NCI-H69 (cell line): ENCODE data around the gene TANGO2.
"Not testable (repeated sequence)": the region's sequence is repeated elsewhere in the genome, so short reads cannot be mapped to it uniquely, and the experiment has no call there.

Experiments
- DNase-seq: peaks from one replicate; lab custom pipeline; 2025; lab: John Stamatoyannopoulos, UW

TANGO2 gene

DNA sequence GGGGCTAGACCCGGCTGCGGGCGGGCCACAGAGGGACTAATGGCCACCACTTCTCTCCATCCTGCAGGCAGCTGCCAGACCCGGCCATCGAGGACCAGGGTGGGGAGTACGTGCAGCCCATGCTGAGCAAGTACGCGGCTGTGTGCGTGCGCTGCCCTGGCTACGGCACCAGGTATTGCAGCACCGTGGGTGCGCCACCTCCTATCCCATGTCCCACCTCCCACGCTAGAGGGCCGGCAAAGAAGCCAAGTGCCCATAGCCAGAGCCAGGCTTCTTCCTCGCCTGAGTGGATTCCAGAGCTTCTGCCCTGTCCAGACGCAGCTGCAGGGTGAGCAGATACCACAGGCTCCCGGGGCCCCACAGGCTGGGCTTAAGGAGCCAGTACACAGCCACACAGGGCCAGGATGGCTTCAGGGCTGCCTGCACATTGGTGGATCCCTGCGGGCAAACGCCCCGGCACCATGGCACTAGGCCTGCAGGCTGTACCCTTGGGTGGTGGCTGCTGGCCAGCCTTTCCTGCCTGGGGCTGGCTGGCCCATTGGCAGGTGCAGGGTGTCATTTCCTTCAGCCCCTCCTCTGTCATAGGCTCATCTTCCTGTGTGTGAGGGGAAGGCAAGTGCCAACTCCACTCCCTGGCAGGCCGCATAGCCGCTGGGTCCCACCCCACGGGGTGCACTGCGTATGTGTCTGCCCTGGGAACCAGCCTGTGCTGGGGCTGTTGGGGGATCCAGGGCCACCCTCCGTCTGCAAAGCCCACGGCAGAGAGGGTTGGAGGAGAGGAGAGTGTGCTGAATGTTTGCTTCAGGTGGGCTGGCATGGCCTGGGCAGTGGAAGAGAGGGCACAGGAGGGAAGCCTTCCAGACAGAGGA, 42.6 kb downstream of the TANGO2 start:
- no peak for DNase-seq

DNA sequence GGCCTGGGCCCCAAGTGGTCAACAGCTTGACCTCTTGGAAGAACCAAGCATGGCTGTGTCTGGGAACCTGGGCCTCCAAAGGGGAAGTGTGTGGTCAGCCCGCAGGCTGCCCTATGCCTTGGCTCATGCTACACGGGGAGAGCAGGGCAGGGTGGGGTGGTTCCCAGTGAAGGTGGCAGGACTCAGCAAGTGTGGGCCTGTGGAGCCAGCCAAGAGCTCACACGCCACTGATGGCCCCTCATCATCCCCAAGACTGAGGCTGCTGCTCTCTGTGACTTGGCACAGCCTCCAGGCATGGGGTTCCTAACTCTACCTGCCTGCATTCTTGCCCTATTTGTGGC, 43.2 kb downstream of the TANGO2 start:
- DNase-seq, result no peak

DNA sequence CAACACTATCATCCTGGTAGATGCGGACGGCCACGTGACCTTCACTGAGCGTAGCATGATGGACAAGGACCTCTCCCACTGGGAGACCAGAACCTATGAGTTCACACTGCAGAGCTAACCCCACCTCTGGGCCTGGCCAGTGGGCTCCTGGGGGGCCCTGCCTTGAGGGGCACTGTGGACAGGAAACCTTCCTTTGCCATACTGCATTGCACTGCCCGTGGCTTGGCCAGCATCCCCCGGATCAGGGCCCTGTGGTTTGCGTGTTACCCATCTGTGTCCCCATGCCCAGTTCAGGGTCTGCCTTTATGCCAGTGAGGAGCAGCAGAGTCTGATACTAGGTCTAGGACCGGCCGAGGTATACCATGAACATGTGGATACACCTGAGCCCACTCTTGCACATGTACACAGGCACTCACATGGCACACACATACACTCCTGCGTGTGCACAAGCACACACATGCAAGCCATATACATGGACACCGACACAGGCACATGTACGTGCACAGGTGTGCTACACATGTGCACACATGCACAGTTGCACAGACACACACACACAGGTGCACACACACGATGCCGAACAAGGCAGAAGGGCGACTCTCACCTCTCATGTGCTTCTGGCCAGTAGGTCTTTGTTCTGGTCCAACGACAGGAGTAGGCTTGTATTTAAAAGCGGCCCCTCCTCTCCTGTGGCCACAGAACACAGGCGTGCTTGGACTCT, 43.8 kb downstream of the TANGO2 start:
- no peak for DNase-seq

DNA sequence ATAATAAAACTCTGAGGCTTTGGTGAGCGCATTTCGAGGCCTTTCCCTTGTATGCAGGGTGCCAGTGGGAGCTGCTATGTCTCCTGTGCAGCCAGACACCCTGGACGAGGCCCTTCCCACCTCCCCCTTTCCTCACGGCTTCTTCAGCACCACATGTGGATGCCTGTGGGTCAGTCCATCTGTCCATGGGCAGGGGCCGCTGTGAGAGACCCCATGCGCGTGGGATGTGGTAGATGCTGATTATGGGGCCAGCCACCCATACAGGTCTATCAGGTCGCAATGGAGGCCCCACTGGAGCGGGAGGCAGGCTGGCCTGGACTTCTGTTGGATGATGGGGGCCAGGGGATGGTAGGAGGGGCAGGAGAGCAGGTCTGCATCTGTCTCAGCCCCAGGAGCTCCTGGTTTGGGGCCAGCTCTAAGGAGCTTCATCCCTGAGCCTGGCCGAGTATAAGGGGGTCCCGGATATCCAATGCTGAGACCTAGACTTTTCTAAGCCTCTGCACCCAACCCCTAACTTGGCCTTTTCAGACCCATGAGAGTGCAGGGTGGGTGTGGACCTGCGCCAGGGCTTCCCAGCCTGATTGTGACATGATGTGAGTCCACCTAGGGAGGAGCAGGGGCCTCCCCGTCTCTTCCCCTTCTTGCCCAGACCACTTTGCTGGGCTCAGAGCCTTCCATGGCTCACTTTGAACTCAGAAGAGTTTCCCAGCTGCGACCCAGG, 45.1 kb downstream of the TANGO2 start:
- DNase-seq, result no peak

DNA sequence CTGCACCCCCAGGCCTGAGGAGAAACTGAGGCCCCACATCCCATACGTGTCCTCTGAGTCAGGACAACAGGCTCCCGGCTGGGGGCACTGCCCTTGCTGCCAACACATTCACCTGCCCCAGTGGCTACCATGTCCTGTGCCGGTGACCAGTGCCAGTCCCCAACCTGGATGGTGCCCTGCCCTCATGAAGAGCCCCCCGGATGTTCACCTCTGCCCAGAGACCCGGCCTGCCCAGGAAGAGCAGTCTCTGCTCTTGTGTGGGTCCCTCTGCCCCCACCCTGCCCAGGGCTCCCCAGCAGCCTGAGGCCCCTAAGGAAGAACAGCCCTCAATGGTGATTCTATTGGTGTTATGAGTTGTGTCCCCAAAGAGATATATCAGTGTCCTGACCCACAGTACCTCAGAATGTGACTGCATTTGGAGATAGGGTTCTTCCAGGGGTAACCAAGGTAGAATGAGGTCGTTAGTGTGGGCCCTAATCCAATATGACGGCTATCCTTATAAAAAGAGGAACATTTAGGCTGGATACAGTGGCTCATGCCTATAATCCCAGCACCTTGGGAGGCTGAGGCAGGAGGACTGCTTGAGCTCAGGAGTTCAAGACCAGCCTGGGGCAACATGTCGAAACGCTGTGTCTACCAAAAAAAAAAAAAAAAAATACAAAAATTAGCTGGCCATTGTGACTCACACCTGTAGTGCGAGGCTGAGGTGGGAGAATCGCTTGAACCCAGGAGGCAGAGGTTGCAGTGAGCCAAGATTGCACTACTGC, 45.9 kb downstream of the TANGO2 start:
- no peak for DNase-seq

DNA sequence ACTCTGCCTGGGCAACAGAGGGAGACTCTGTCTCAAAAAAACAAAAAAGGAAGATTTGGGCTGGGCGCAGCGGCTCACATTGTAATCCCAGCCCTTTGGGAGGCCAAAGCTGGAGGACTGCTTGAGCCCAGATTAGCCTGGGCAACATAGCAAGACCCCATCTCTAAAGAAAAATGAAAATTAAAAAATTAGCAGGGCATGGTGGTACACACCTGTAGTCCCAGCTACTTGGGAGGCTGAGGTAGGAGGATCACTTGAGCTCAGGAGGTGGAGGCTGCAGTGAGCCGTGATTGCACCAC, 46.4 kb downstream of the TANGO2 start:
- not testable (repeated sequence) for DNase-seq

DNA sequence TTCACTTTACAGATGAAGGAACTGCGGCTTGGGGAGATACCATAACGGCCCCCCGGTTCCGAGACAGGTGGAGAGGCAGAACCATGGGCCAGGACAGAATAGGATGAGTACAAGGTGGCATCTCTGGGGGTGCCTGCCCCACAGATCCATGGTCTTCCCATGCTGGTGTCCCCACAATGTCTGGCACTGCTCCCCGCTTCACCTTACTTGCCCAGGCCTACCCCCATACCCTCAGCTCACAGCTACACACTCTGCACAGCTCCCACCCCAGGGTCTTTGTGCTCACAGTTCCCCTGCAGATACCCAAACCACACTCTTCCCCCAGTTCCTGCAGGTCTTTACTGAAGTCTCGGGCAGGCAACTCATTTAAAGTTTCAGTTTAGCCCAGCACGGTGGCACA, 47.7 kb downstream of the TANGO2 start:
- no peak for DNase-seq

DNA sequence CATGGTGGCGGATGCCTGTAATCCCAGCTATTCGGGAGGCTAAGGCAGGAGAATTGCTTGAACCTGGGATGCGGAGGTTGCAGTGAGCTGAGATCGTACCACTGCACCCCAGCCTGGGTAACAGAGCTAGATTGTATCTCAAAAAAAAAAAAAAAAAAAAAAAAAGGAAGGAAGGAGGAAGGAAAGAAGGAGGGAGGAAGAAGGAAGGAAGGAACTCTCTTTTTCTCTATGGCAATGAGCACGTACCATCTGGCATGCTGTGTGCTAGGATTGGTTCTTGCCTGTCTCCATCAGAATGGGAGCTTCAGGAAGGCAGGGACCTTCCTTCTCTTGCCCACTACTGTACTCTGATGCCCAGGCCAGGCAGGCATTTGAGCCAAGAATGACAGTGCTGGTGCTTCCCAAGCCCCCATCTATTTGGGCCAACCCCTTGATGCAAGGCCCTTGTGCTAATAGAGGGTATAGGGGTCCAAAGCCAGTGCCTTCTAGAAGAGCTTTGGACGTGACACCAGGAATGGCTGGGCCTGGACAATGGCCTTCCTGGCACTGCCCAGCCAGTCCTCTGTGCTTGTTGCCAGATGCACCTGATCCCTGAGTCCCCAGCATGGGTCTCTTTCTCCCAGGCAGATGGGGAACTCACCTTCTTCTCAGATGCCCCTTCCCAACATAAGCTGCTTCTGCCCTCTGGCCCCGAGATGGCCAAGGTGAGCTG, 48.6 kb downstream of the TANGO2 start:
- DNase-seq, result no peak

DNA sequence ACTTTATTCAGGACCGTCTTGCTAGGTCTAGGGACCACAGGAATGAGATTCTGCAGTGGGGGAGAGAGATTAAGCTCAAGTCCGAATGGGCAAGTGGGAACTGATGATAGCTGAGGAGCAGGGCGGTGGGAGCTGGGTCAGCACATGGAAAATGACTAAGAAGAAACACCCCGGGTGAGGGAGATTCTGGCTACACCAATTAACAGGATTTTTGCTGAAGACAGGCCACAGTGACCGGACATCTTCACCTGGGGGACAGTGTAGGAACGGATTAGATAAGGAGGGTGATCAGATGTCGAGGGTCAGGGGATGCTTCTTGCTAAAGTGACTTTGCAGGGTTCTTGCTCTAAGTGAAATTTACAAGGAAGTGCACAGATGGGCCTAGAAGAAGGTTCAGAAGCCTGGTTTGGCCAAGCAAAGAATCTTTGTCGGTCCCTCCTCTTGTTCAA, 50.6 kb downstream of the TANGO2 start:
- no peak for DNase-seq

DNA sequence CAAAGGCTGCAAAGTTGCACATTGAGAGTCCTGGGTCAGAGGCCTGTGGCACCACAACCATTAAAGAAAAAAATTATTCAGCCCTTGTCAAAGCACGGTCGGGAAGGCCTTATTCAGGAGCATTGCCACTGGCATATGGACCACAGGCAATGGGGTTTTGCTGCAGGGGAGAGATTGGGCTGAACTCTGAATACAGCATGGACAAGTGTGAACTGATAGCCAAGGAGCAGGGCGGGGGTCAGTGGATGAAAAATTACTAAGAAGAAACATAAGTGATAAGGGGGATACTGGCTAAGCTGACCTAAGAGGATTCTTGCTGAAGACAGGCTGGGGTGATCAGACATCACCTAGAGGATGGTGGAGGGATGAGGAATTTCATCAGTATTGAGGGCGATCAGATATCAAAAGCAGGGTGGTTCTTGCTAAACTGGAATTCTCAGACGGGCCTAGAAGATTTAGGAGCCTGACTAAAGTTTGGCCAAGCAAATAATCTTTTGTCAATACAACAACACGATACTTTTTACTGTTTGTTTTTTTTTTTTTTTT, 55.8 kb downstream of the TANGO2 start:
- DNase-seq, result no peak

DNA sequence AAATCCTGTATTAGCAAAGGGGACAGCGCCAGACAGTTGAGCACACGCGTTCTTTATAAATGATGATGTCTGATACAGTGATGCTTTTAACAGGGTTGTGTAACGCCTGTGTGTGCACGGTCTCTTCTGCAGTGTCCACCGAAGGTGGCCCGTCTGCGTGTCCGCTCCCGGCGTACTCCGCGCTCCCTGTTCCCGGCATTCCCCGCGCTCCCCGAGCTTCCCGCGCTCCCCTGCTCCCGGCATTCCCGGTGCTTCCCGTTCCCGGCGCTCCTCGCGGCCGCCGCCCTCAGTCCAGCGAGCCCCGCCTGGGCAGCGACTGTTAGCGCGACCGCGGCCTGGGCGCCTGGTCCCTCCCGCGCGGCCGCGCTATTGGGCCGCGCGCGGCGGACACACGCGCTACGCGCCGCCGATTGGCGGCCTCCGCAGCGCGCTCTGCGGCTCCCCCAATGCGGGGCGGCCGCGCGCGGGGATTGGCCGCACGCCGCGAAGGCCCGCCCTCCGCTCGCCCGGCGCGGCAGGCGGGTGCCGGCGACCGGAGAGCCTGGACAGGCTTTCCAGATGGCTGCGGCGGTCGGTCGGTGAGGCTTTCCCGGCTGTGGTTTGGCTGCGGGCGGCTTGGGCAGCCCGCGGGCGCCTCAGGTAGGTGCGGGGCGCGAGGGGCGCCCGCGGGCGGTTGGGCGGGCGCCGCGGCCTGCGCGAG, 59.0 kb downstream of the TANGO2 start, which contains the start of gene DGCR8:
Gene DGCR8 (plus strand): TSS at position 497 of the 700 bp plus-strand sequence. CDS start 5,723 bp downstream, outside the sequence.
- peak; percentile 99 for DNase-seq

DNA sequence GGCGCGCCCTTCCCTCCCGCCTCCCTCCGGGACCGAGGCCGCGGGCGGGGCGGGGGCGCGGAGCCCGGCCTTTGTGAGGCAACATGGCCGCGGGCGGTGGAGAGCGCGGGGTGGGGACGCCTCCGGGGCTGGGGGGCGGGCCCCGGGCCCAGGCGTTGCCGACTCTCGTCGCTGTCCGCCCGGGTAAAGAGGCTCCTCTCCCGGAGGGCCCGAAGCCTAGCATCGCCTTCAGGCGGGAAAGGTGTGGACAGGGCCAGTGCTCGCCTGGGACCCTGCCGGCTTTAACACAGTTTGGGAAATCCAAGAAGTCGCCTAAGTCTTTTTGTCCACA, 59.5 kb downstream of the TANGO2 start:
- peak; percentile 90 for DNase-seq

DNA sequence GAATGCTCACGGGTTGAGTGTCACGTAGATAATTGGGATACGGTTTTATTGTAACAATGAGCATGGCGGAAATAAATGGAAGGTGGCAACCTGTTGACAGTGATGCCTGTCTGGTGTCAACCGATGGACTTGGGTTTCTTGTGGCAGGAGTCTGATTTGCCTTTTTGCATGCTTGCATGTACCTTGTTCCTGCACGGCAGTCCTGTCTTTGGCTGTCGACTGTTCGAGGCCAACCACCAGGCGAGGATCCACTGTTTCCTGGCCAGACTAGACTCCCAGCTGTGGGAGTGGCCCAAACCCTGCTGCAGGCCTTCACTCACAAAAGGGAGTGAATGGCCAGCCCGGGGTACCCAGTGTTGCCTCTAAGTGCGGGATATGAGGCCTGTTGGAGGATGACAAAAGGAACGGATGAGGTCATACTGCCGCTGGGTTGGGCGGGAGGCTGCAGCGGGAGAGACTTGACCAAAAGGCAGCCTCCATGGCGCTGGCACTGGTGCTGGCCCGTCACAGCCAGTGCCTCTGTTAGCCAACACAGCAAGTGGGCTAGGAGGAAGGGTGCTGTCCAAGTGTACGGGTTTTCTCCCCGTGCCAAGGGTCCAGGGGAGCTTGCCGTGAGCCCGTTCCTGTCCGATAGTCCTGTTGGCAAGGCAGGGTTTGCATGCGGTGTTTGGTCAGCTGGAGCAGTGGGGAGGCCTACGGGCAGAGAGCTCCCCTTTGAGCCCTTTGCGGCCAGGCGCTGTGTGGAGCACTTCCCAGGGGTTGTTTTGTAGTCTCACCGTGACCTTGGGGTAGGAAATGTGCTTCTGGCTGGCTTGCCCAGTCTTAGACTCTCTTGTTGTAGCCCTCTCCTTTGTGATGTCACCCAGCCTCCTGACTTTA, 60.1 kb downstream of the TANGO2 start:
- DNase-seq, result peak; percentile 80

DNA sequence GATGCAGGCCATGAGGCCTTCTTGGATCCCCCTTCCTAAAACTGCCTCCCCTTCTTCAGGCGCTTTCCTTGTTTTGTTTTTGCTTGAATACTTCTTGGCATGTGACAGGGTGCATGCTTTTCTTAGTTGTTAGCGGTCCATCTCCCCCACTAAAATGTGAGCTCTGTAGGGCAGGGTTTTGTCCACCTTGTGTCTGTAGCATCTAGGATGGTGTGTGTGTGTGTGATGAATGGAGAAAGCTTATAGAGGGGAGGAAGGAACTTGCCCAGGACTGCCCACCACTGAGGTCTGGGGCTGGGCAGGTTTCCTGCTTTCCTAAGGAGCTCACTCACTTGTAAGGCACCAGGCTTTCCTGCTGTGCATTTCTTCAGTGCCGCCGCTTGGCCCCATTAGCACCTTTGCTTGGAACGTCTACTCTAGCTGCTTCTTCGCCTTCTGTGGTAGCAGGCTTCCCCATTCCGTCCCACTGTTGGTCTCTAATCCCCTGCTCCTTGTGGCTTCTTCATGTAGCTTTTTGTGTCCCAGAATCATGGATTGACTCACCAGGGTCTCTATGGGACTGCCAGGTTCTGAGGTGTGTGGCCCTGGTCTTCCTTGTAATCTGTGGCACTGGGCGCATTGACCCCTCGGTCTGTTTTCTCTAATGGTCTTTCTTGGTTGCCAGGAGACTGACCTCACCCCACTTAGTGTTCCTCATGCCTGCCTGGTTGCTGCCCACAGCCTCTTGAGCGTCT, 62.4 kb downstream of the TANGO2 start:
- no peak for DNase-seq

DNA sequence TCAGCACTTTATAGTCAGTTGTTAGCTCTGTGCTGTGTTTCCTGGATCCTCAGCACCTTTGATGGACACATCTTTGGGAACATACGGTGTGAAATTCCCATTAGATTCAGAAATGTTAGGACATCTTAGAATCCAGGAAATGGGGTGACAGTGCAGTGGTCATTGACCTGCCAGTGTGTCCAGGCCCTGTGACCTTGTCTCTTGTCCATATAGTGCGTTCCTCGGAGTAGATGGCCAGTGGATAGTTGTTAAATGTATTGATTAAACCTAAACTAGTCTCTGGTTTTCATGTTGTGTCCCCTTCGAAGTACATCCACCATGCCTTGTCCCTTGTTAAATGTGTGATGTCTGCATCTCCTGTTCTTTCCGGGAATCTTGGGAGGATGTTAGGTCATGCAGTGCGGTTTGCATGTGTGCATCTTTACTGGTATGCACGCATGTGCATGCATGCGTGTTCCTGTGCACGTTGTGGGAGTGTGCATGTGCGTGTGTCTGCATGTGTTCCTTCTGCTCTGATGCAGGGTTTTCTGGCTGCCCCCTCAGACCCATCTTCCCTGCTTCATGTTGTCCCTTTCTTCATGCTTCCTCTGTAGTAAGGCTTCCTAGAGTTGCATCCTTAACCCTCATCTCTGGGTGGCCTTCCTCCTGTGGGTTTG, 63.1 kb downstream of the TANGO2 start:
- no peak for DNase-seq

DNA sequence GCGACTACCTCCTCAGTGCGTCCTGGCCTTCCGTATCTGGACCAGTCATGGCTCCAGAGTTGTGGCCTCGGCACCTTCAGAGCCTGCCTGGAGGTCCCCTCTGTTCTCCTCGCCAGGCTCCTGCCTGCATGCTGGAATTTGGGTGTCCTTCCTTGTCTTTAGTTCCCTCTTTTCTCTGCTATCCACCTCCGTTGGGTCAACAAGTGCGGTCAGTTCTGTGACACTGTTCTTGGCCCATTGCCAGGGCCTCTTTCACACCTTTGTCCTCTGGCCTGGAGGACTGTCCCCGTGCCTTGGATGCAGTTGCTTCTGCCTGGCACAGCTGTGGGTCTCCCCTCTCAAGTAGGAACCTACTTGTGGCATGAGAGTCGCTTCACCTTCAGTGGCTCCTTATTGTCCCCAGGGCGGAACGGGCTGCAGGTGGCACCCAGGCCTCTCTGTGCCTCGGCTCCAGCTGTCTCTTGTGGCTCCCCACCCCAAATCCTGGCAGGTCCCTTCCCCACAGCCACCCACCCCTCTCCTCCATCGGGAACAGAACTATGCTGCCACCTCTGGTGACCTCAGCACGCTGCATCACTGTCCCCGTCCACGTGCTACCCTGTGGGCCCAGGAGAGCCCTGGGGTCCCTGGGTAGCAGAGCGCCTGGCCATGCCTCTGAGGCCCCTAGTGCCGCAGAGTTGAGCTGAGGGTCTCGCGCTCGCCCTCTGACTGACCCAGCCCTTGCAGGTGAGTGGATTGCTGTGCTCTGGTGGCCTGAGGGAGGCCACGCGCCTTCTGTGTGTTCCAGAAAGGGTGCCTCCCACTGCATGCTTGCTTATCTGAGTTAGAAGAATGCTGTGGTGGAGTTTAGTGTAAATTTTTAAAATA, 63.9 kb downstream of the TANGO2 start:
- peak; percentile 34 for DNase-seq

DNA sequence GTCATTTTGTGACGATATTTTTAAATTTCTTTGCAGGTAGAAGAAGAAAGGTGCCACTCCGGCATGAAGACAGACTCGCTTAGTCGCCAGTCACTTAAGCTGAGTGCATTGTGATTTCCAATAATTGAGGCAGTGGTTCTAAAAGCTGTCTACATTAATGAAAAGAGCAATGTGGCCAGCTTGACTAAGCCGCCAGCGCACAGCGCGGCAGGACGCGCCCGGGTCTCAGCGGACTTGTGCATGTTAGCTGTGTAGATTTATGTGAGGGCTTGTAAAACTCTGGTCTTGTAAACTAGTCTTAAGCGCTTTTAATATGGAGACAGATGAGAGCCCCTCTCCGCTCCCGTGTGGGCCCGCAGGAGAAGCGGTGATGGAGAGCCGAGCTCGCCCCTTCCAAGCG, 64.7 kb downstream of the TANGO2 start:
- no peak for DNase-seq
